SK-N-SH (cell line): Measurements from ENCODE around the gene KIRREL1.

ENCODE experiments used
- CTCF ChIP-seq: fragments of 200-600 bp; sonication (generic); IDR thresholded peaks from 2 replicates; pipeline ENCODE4 v1.6.1; 2017; ENCODE audit warnings: antibody characterized with exemption, mild to moderate bottlenecking, moderate library complexity
- EP300 ChIP-seq, 2 experiments: IDR thresholded peaks; 2 replicates each; pipeline versions ENCODE4 v1.4.0 to v1.6.1; 2012; ENCODE audit warnings: borderline replicate concordance in 1 of 2, low read depth in 1 of 2, low read length in 1 of 2
- GABPA ChIP-seq: IDR thresholded peaks from 2 replicates; pipeline ENCODE4 v1.4.0; 2012; ENCODE audit warnings: low read depth, mild to moderate bottlenecking
- REST ChIP-seq: IDR thresholded peaks from 2 replicates; pipeline ENCODE4 v1.6.1; 2012; ENCODE audit warnings: mild to moderate bottlenecking, low read depth, low read length, moderate library complexity
- TAF1 ChIP-seq: IDR thresholded peaks from 2 replicates; pipeline ENCODE4 v1.6.1; 2012; ENCODE audit warnings: low read depth, mild to moderate bottlenecking, low read length, moderate library complexity, borderline replicate concordance

GRCh38 chr1:157984469-157984868, 9.0 kb upstream of the KIRREL1 start:
- TF ChIP-seq TAF1 (no peak), CTCF (no peak), REST (no peak), EP300 (IDR thresholded peaks at IDR 0.05; ENCODE audit: borderline replicate concordance in 1 of 2, low read depth in 1 of 2, low read length in 1 of 2) (no peak), GABPA (no peak)
